HG02610 (cell line): ENCODE measurements around the gene FAF1.

Experiments
- ATAC-seq: cut with Tn5 transposase; IDR thresholded peaks from one replicate; pipeline ENCODE4 v1.9.1; 2021; ENCODE audit warnings: mild to moderate bottlenecking, moderate library complexity; ENCODE audit not compliant: unreplicated experiment

The FAF1 gene

GRCh38 chr1:50454911-50455310, 505.2 kb downstream of the FAF1 start:
- ATAC-seq: no peak

DNA sequence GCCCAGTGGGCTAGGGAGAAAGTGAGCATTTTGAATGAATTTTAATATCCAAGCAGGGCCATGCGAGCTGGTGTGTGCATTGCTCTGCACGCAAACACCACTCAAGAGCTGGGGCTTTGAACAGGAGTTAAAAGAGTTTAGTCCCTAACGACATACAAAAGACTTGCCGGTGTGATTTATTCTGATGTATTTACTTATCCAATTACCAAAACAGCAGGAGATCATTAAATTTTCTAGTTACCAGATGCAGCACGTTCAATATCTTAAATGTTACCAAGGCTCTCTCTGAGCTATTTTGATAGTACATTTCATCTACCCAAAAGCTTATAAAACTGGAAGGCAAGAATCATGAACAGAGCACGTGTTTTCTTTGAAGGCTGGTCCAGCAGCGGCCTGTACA, 506.8 kb downstream of the FAF1 start:
- ATAC-seq: no peak

- ATAC-seq: no peak
These were observed 507.4 kb downstream of the FAF1 start for GRCh38 chr1:50452700-50453099.

- ATAC-seq: no peak
These were observed 509.0 kb downstream of the FAF1 start for GRCh38 chr1:50450861-50451653.

- ATAC-seq: no peak
These were observed 512.1 kb downstream of the FAF1 start for GRCh38 chr1:50447961-50448360.

- ATAC-seq: no peak
These were observed 518.9 kb downstream of the FAF1 start for GRCh38 chr1:50441183-50441582.

DNA sequence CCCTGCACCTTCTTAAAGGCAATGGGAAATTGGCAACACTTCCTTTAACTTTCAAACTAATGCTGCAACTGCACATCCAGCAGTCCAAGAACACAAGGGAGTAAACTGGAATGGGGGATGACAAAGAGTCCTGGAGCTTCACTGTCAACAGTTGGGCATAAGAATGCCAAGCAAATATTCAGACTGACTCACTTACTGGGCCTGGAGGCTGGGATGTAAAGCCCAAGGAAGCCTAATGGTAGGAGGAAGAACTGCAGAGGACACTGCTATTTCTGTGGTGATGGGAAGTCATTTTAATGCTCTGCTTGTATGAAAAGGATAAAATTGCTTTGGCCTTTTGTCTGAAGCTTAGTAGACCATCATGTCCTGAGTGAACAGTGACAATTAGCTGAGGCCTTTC, 521.1 kb downstream of the FAF1 start:
- no peak for ATAC-seq

- no peak for ATAC-seq
These were observed 523.6 kb downstream of the FAF1 start for GRCh38 chr1:50436489-50436888.

DNA sequence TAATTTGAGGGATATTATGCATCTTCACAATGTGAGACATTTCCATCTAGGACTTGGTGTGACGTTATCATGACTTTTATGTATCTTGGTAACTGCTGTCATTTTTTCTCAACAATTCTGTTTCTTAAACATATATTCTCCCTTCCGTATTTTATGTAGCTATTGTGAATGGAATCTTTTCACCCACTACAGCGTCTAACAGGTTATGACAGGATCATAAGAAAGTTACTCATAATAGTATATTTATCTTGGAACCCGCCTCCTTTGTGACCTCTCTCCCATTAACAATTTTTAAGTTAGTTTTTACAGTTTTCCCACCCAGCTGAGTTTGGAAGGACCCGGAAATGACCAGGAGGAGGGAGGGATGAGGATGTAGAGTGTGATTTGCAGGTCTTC, 530.1 kb downstream of the FAF1 start:
- ATAC-seq: no peak

DNA sequence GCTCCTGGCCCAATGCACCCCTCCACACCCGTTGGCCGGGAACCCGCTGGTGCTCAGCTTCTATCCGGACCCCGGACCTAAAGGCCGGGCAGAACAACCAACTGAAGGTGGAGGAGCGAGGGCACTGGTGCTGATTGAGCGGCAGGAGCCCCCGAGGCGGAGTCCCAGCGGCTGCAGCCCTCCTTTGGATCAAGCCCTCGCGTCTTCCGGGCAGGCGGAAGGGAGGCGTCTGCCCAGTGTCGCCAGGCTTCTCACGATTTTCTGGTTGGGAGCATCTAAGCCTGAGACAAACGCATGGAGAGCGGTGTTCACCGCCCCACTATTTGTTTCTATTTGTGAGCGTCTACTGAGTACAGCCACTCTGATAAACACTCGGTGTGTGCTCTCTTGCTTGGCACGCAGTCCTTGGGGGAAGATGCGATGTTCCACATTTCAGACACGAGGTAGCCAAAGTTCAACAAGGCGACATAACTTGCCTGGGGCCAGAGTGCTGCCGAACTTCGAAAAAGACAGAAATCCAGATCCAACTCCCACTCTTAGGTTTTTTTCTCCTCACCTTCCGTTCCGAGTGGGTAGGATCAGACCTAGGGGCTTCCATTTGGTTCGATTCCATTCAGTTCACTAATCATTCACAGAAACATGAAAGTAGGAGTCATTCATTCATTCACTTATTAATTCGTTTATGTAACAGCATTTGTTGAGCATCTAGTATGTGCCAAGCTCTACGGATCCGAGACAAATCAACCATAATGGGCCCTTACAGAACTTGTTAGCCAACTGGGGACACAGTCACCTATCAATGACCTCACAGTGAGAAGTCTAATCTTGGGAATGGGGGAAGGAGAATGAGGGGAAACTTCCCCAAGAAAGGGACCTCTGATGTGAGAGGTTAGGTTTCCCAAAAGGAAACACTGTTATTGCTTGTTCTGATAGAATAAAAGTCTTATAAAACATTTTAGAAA, 532.0 kb downstream of the FAF1 start:
- ATAC-seq: no peak

GRCh38 chr1:50427086-50427817, 532.8 kb downstream of the FAF1 start:
- no peak for ATAC-seq

DNA sequence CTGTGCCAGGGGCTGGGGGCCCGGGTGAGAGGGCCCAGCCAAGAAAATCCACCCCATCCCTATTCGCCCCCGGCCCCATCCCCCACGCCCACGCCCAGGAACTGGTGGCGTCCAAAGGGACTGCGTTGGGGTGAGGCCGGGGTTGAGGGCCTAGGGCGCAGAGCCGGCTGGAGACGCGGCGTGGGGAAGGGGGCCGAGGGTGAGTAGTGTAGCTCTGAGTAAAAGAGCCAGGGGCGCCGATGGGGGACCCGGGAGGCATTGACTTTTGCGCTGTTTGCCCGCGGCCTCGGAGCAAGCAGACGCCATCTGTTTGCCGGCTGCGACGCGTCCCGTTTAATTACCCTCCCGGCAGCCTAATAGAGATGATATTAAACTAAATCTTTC, 533.4 kb downstream of the FAF1 start:
- no peak for ATAC-seq

- no peak for ATAC-seq
These were observed 533.9 kb downstream of the FAF1 start for GRCh38 chr1:50426108-50426700.

GRCh38 chr1:50425376-50426107, 534.5 kb downstream of the FAF1 start:
- no peak for ATAC-seq

GRCh38 chr1:50424884-50425375, 535.1 kb downstream of the FAF1 start:
- no peak for ATAC-seq

- ATAC-seq: no peak
These were observed 535.8 kb downstream of the FAF1 start for GRCh38 chr1:50424045-50424883.

DNA sequence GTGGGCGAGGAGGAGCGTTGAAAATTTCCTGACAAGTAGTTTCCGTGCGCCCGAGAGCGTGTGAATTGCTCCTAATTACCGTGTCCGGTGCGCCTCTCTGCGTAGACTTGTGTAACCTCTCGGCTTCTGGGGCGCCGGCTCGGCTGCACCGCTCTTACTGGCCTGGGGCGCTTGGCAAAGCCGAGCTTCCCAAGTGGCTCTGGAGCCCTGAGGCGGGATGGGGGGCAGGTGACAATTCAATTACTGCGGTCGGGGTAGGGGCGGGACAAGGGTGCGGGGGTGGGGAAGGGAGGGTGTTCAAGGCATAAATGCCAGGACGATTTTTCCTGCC, 536.4 kb downstream of the FAF1 start:
- ATAC-seq: peak; percentile 13

- peak; percentile 45 for ATAC-seq
These were observed 537.0 kb downstream of the FAF1 start, which contains the start of gene DMRTA2 for GRCh38 chr1:50422946-50423669. TSS of gene DMRTA2 (minus strand) at chr1:50423443. CDS start at chr1:50421536, 1,907 bp downstream.

- ATAC-seq: no peak
These were observed 537.5 kb downstream of the FAF1 start for GRCh38 chr1:50422675-50422945.
